ENCODE data around the gene TSHZ1.

Gene TSHZ1

DNA sequence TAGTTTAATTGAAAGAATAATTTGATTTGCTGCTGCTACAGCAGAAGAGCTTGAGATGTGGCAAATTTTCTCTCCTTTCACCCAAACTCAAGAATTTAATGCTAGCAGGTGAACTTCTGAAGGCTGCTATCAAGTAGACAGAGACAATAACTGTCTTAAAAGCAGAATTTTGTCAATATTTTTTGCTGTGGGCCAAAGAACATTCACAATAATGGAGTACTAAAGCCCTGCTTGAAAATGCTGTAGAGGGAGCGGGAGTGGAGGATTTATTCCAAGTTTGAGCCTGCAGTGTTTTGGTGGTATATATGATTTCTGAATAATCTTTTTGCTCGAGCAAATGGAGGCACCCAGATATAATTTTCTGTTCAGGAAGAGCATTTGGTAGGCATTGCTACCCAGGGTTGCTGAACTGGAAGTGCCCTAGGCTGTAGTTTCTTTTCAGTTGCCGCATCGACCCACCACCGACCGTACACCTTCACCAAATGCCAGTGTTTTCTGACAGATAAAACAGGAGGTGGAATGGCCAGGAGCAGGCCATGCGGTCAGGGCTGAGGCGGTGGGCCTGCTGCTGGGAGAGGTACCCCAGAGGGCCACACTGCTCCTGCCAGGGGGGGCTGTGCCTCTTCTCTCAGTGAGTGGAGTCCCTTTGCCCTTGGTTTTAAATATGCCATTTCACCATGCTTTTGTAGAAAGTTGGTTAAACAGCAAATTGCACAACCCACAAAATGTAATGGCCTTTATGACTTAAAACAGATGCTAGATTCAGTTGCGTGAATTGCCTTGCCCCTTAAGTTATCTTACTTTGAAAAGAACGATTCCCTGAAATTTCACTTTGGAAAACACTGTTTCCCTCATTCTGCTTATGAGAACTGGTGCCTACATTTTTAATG lies 36.4 kb downstream of the TSHZ1 start:
- DNase-seq (ENCODE audit: low read depth in 2 of 2): no peak

DNA sequence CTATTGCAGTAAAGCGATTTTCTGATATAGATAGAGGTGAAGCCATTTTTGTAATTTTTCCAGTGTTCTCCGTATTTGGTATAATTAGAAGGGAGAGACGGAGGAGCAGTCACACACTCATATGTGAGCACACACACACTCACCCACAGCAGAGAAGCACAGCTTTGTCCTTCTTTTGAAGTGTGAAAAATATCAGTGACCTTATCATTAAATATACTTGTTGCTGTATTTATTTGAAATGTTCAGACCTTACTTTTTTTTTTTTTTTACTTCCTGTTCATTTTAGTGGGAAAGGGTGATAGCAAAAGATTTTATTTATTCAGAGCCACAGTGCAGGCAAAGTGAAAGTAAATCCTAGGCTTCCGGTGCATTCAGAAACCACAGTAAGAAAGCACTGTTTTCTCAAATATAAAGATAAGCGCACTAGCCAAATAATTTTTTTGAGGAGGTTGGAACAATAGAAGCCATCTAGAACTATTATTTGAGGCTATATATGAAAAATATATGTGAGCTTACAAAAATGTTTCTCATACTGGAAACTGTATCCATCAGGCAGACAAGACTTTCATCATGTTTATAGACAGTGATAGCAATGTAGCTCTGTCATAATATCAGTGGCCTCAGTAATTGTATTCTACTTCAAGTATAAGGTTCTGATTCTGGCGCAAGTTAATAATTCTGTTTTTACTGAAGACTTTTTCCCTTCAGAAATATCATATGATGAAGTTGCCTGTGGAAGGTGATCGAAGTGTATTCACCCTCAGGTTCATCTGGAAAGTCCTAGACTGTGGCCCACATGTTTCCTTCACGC lies 37.2 kb downstream of the TSHZ1 start:
- DNase-seq (ENCODE audit: low read depth in 2 of 2): no peak

DNA sequence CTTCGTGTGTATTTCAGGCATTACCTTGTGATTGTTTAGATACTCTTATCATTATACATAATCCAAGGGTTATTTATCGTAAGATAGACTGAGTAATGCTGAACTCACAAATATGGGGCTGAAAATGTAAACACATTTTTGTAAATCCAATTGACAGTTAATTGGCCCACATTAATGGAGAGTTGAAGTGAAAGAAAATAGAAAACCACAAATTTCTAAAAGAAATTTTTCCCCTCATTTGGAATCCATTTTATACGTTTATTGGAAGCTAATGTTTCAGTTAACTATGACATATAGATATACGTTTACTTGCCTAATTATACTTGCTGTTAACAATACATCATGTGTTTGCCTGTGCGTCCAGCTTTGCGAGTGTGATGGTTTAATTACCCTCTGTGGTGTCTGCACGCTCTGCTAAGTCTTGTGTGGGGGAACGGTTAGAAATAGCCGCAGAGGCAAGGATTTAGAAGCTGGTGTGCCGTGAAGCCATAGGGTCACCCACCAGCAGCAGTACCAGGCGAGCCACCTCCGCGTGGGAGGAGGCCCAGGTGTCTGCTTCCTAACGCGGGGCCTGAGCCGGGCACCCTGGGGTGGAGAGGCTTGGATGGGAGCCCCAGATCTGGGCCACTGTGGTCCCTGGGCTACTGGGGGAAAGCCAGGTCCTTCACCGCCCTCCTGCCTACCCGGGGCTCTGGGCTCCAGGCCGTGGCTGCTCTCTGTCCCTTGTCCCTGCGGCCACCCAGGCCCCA lies 38.0 kb downstream of the TSHZ1 start:
- no peak for DNase-seq (ENCODE audit: low read depth in 2 of 2)

DNA sequence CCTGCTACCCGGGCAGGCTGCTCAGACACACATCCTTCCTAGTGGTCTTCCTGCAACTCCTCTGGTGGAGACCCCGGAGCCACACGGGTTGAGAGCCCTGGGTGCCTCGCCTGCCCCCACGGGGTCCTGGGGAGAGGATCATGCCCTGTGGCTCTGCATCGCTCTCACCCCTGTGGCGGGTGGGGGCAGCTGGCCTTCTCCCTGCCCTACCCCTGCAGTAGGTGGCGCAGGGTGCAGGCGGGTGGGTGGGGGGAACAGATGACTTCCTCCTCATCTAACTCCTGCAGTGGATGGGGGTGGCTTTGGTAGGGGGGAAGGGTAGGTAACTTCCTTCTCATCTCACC lies 38.5 kb downstream of the TSHZ1 start:
- DNase-seq (ENCODE audit: low read depth in 2 of 2): no peak

DNA sequence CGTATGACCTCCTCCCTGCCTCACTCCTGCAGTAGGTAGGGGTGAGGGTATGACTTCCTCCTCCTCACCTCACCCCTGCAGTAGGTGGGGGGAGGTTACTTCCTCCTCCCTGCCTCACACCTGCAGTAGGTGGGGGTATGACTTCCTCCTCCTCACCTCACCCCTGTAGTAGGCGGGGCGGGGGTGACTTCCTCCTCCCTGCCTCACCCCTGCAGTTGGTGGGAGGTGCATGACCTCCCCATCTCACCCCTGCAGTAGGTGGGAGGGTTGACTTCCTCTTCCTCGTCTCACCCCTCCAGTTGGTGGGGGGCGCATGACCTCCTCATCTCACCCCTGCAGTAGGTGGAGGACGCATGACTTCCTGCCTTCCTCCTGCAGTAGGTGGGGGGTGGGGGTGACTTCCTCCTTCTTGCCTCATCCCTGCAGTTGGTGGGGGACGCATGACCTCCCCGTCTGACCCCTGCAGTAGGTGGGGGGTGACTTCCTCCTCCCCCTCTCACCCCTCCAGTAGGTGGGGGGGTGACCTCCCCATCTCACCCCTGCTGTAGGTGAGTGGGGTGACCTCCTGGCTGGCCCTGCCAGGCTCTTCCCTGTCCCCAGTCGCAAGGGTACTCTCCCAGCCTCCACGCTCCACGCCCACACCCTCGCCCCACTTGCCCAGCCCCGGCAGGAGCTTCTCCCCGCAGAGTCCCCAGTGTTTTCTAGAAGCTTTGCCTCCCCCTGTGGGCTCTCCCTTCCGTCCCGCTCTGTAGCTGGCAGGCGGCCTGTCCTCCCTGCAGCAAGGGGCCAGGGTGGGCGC lies 39.3 kb downstream of the TSHZ1 start:
- DNase-seq (ENCODE audit: low read depth in 2 of 2): no peak

DNA sequence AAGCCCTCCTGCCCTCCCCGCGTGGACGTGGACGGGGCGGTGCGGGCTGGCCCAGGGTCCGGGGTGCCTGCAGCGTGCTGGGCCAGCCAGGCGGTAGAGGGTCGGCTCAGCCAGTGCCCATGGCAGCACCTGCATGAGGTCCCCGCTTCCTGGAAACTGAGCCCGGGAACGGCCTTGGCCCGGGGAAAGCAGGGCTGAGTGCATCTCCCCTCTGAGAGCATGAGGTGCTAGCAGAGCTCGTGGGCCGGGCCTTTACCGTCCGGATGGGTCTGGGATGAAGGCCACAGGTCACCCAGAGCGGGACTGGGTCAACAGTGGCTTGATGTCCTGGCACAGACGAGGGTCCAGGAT lies 39.8 kb downstream of the TSHZ1 start:
- no peak for DNase-seq (ENCODE audit: low read depth in 2 of 2)

DNA sequence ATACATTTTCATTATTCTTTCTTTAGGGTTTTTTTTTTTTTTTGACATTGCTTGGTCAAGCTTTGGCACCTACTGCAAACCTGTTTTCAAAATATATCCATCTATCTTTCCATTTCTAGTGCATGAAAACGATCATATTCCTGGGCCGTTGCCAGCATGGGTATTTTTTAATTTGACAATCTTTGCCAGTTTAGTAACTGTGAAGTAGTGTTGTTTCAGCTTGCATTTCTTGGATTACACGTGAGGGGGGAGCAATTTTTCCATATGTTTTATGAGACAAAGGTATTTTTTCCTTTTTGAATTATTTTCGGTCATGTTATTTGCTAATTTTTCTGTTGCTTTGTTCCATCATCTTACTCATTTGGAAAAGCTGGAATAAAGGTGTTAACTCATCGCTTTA lies 40.9 kb downstream of the TSHZ1 start:
- DNase-seq (ENCODE audit: low read depth in 2 of 2): no peak

DNA sequence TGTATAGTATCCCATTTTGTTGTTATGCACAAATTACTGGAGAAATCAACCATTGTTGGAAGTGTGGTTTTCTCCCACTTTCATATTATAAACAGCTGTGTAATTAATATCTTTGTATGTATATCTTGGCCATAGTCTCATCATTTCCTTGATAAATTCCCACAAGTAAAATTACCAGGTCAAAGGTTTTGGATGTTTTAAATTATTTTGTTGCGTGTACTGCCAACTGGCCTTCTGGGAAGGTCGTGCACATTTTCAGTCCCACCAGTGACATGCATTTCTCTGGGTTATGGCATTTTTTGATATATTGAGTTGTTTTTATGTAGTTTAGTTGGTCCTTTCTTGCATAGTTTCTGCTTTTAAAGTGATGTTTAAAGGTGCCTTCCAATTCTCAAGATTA lies 41.5 kb downstream of the TSHZ1 start:
- DNase-seq (ENCODE audit: low read depth in 2 of 2): no peak

DNA sequence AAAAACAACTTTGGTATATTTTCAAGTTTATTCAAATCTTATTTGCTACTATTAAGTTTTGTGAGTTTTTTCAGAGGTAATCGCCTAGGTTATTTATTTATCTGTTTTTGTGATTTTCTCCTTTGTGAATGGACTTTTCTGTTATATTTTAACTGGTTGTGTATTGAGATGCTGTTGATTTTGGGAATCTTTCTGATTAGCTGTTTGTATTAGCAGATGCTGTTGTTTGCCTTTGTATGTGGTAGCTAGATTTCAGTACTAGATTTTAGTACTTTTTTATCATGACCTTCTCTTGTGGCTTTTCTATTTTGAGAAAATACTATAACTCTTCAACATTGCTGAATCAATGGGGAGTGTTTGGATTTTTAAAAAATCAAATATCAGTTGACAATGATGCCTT lies 42.4 kb downstream of the TSHZ1 start:
- no peak for DNase-seq (ENCODE audit: low read depth in 2 of 2)

DNA sequence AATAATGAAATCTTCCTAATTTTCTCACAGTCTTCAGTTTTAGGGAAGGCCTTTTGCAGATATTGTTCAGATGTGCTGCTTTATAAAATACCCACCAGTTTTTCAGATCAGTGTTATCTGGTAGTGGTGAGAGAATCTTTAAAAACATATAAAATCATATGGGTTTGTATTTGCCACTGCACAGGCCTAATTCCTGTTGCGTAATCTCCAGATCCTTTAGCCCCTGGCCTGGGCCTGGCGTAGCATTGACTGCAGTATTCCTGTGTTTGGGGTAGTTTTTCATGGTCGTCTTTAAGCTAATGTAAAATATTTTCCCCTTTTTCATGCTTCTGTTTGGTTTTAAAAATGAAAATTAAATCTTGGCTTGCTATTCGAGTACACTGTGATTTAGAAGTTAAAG lies 43.2 kb downstream of the TSHZ1 start:
- DNase-seq (ENCODE audit: low read depth in 2 of 2): no peak

DNA sequence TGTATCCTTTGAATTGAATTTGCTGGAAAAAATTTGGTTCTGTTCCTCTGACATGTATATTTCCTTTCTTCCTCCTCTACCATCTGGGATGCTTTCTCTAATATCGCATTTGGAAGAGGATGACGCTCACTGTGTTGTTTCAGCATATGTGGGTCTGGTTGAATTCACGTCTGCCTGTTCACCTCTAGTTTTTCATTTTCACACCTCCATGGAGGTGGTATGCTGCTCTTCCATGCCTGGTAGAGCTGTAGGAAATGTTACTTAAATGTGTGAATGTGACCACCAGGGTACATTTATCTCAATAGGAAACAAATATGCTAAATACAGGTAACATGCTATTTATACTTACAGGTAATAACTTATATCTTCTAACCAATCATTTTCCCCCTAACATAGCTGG lies 44.5 kb downstream of the TSHZ1 start:
- no peak for DNase-seq (ENCODE audit: low read depth in 2 of 2)

DNA sequence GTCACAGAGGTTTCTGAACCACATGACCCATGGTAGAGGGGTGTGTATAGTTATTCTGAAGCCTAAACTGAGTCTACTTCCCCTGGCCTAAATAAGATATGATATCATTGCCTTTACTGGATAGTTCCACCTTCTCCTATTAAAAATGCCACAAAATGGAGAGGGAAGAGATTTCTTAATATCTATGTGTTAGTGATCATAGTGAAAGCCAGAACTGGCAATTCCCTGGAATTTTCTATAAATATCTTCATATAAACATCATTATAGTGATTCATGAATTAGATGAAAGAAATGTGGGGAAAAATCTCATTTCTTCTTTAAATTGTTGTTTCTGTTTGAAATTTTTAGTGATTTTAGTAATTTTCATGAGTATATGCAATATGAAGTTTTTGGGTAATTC lies 45.8 kb downstream of the TSHZ1 start:
- DNase-seq (ENCODE audit: low read depth in 2 of 2): no peak

DNA sequence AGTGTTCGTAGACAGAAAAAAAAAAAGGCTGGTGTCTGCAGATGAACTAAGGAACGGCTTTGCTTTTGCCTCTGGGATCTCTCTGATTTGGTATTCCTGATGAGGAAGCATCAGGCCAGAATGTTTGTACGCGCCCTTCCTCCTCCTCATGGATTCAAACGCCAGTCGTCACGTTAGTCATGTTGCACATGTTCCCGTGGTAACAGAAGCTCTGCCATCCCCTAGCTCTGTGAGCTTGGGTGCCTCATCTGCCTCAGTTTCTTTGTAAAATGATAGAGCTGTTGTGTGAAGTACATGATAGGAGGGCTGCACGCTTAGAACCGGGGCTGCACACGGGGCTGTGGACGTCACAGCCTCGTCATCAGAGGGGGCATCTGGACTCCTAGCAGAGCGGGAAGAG lies 47.0 kb downstream of the TSHZ1 start:
- no peak for DNase-seq (ENCODE audit: low read depth in 2 of 2)

DNA sequence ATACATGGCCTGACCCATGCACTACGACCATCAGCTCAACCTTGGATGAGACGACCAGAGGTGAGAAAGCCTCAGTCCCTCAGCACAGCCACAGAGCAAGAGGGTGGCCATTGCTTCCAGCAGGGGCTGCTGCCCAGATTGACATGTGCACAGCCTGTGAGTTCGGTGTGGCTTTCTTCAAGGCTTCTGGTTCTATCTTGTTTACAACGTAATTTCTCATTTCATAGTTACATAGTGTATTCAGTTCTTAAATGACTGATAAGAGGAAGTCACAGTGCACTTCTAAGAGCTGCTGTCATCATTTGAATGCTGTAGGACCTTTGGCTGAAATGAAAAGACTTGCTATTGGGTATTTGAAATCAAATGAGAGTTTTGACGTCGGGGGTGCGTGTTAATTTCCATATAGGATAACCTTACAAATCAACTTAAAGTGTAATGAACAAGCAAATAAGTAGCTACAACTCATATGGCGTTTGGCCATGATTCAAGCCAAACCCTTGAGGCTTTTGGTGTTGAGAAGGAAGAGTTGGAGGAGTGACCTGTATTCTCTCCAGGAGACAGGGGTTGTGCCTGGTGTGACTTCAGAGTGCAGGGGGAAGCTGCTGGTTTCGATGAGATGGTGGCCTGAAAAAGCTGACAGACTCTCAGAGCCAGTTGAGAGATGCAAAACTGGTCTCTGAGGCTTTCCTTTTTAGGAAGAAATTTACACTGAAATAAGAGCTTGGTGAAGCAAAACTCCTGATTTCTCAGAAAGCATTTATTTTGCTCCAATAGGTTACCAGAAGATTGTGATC lies 51.0 kb downstream of the TSHZ1 start:
- no peak for DNase-seq (ENCODE audit: low read depth in 2 of 2)

DNA sequence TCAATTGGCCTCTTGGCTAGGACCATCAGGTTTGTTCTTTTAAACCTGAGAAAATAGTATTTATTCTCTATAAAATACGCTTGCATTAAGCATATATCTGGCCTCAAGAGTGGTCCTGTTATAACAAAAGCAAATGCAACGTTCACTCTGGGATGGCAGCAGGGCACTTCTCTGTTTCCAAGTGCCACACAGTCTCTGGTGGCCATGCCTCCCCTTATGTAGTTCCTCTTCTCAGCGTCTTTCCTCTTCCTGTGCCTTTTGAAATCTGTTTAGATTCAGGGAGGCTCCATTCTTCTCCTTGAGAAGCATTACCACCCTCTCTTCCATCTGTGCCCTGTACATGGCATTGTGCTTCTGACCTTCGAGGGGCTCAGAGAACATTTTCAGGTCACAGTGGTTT lies 51.9 kb downstream of the TSHZ1 start:
- no peak for DNase-seq (ENCODE audit: low read depth in 2 of 2)

DNA sequence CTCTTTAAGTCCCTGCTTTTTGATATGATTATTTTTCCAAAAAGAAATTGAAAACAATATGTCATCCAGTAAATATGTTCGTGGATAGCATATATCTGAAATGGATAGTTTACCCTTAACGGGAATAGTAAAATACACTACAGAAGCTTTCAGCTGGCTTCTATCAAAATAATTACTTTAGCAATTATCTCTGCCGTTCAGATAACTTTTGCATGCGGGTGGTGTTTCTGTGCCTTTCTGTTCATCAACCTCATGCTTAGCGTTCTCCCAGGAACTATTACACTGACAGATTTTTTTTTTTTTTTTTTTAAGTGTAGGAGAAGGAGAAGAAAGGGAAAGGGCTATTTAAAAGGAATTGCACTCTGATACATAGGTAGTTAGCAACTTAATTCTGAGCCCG lies 53.6 kb downstream of the TSHZ1 start:
- DNase-seq (ENCODE audit: low read depth in 2 of 2): no peak

DNA sequence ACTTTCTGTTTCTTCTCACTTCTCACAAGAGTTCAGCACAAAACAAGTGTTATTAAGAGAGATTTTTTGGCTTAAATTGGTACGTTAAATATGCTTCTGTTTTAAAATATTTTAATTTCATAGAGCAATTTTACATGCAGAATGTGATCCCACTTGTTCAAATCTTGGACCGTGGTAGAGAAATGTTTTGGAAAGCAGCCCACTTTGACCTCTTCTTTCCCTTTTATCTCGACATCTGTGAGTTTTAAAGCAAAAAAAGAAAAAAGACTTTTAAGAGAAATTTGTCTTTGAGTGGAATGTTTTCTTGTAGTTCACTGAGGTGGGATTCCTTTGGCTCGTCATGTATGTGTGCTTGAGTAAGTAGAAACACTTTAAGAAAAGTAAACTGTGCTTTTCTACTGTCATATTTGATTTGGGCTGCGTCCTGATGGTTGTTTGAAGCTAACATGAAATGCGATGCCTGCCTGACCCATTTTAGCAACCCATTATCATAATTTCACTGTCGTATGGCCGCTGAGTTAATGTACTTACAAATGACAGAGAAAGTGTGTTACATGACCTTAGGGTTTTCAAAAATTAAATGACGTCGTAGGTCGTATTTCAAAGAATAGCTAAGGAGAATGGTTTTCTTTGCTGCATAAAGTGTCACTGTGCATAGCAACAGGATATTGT lies 54.5 kb downstream of the TSHZ1 start:
- DNase-seq (ENCODE audit: low read depth in 2 of 2): no peak

DNA sequence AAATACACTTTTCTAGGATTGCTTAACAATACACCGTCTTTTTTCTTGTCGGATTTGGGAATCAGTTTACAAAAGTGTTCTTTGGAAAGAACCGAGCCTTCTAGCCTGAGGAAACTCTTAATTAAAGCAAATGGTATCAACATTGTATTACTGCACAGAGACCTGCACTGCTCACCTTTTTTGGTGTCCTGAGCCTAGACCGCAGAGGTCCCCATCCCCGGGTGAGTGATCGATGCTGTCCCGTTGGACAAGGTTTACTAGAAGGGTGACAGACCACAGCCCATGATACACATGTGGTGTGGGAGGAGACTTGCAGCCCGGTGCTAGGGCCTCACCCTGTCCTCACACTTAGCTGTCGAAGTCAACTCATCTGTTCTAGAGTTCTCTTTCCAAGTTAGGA lies 55.3 kb downstream of the TSHZ1 start:
- DNase-seq (ENCODE audit: low read depth in 2 of 2): no peak

DNA sequence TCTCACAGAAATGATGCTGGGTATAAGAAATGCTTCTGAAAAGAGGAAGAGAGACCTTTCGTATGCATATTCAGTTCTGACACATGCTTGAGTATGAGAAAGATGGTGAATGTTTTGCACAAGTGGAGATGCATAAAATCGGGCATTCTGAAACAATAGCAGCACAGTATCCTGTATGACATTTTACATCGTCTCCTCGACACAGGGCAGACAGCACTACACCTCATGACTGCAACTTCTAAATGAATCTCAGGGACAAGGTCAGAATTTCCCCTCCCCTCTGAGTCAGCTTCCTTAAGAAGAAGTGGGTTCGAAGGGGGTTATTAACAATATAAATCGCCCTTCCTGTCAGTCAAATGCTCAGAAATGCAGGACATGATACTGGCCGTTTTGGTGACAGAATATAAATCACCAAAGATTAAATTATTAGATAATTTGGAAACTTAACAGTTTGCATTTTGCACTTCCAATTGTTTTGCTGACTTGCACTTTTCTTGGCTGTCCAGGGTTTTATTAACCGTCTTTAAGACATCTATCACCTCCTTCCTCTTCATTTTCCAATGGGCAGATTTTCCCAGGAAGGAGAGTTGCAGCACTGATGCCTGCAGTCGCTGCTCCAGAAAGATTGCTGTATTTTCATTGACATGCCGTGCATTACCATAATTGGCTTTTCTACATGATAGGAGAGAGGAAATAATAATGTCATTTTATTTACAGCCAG lies 57.2 kb downstream of the TSHZ1 start:
- no peak for DNase-seq (ENCODE audit: low read depth in 2 of 2)

DNA sequence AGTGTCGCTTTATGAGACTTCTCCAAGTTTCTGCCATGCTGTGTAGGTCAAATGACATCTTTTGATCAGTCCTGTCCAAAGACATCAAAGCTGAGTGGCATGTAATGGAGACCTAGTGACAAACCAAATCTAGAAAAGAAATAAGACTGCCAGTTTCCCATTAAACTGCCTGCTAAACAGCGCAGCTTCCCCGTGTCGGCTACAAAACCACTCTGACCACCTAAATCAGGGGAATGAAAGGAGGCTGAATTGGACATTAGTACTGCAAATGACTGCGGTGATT lies 57.7 kb downstream of the TSHZ1 start:
- DNase-seq (ENCODE audit: low read depth in 2 of 2): no peak

All from stimulated activated CD4-positive, alpha-beta T cell treated with anti-CD3 and anti-CD28 coated beads, Interleukin-1b, Interleukin-23, amount 100 ng/mL, for 1 hour (primary cell).